ENCODE data around the gene VAV3. TPM values are rescaled to one million over a fixed set of nuclear protein-coding genes. Genes with fewer than 3 reads are reported as not detected.

VAV3 gene
- total RNA-seq, 1 donor from 2014 or later, result 1.1 TPM

- peak; percentile 60 for DNase-seq (ENCODE audit: low read depth, low spot score)
Observed at GRCh38 chr1:107936498-107937481, 28.2 kb downstream of the VAV3 start.

GRCh38 chr1:107935396-107936064 lies 29.4 kb downstream of the VAV3 start:
- no peak for DNase-seq (ENCODE audit: low read depth, low spot score)

GRCh38 chr1:107934578-107934977 lies 30.4 kb downstream of the VAV3 start:
- DNase-seq (ENCODE audit: low read depth, low spot score), result no peak

GRCh38 chr1:107933736-107934135 lies 31.2 kb downstream of the VAV3 start:
- no peak for DNase-seq (ENCODE audit: low read depth, low spot score)

GRCh38 chr1:107930292-107930691 lies 34.7 kb downstream of the VAV3 start:
- no peak for DNase-seq (ENCODE audit: low read depth, low spot score)

GRCh38 chr1:107927820-107928219 lies 37.2 kb downstream of the VAV3 start:
- DNase-seq (ENCODE audit: low read depth, low spot score), result no peak

GRCh38 chr1:107926436-107927080 lies 38.4 kb downstream of the VAV3 start:
- no peak for DNase-seq (ENCODE audit: low read depth, low spot score)

GRCh38 chr1:107925565-107925964 lies 39.4 kb downstream of the VAV3 start:
- DNase-seq (ENCODE audit: low read depth, low spot score), result no peak

- no peak for DNase-seq (ENCODE audit: low read depth, low spot score)
Observed at GRCh38 chr1:107920999-107921398, 44.0 kb downstream of the VAV3 start.

GRCh38 chr1:107920561-107920960 lies 44.4 kb downstream of the VAV3 start:
- DNase-seq (ENCODE audit: low read depth, low spot score), result no peak

- DNase-seq (ENCODE audit: low read depth, low spot score), result no peak
Observed at GRCh38 chr1:107919953-107920352, 45.0 kb downstream of the VAV3 start.

GRCh38 chr1:107914119-107914765 lies 50.7 kb downstream of the VAV3 start:
- DNase-seq (ENCODE audit: low read depth, low spot score), result no peak

- no peak for DNase-seq (ENCODE audit: low read depth, low spot score)
Observed at GRCh38 chr1:107912656-107913055, 52.3 kb downstream of the VAV3 start.

GRCh38 chr1:107900090-107900945 lies 64.7 kb downstream of the VAV3 start:
- no peak for DNase-seq (ENCODE audit: low read depth, low spot score)

- DNase-seq (ENCODE audit: low read depth, low spot score), result no peak
Observed at GRCh38 chr1:107899655-107900054, 65.3 kb downstream of the VAV3 start.

GRCh38 chr1:107897438-107898345 lies 67.3 kb downstream of the VAV3 start:
- DNase-seq (ENCODE audit: low read depth, low spot score), result no peak

- DNase-seq (ENCODE audit: low read depth, low spot score), result no peak
Observed at GRCh38 chr1:107896936-107897335, 68.0 kb downstream of the VAV3 start.

GRCh38 chr1:107896401-107896800 lies 68.6 kb downstream of the VAV3 start:
- DNase-seq (ENCODE audit: low read depth, low spot score), result no peak

- DNase-seq (ENCODE audit: low read depth, low spot score), result no peak
Observed at GRCh38 chr1:107895403-107896191, 69.4 kb downstream of the VAV3 start.

Data from pulmonary artery endothelial cell (primary cell).